Hematopoietic multipotent progenitor cell treated with erythropoietin and hydrocortisone succinate and interleukin-3 and kit ligand, for 4 days (in vitro differentiated cells): ENCODE measurements around the gene CAMK4.
"Not testable (repeated sequence)": the region's sequence is repeated elsewhere in the genome, so short reads cannot be mapped to it uniquely, and the experiment has no call there.

ENCODE experiments used
- DNase-seq: peaks from one replicate; pipeline ENCODE4 v3.0.0-alpha.2; 2015

Gene CAMK4

DNA sequence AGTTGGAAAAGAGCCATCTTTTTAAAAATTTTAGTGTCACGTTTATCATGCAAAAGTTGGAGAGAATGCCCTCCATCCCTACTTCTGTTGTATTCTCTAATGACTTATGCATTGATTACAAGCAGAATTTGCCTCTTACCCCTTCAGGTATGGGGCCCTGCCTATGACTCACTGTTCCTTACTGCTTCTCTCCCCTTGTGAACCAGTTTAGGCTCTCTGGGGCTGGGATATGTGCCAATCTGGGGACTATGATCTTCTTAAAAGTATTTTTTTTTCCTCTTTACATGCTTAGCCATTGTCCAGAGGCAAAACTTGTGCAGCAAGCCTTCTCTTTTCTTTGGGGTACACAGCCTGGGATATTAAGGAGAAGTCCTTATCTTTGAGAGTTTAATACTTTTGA lies 37.4 kb downstream of the CAMK4 start:
- no peak for DNase-seq

DNA sequence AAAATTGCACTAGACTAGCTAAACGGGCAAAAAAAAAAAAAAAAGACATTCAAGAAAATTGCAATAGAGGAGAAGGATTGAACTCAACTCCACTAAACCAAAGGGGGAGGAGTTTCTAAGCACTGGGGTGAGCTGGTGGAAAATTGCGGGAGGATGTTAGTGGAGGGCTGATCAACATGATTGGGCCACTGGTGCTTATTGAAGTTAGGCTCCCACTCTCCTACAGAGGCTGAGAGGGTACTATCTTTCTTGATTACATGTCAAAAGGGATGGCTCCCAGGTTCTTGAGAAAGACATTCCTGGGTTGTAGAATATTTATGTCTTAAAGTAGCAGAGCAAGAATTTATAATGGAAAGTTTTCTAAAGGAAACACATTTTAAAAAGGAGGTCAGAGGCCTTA lies 38.0 kb downstream of the CAMK4 start:
- no peak for DNase-seq

DNA sequence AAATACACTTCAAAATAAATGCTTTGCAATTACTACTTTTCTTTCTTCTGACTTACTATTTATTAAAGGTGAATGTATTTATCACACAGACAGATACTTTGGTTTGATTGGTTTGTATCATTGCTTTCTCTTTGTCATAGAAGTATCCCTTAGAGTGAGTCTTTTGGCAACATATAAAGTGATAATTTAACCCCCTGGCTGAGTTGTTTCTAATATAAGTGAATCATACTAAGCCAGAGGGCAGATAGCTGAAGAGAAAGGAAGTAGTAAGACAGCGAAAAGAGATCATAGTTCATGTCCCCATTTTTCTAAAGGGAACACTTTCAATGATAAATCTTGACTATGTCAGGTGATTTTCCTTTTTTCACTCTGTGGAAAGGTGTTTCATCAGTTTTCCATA lies 38.6 kb downstream of the CAMK4 start:
- no peak for DNase-seq

DNA sequence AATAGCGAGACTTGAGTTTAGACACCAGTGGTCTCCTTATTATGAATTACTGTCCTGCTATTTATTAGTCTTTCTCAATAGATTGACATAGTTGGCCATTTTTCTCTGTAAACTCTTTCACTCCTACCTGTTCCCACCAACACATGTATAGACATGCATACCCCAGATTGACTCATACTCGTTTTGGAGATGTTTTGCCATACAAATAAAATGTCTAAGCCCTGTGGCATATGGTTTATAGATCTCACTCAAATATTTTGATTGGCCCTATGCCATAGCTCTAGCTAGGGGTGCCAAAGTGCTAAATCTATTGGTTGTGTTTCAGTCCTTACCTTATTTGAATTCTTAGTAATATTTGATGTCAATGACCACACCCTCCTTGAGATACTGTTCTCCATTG lies 42.3 kb downstream of the CAMK4 start:
- no peak for DNase-seq

DNA sequence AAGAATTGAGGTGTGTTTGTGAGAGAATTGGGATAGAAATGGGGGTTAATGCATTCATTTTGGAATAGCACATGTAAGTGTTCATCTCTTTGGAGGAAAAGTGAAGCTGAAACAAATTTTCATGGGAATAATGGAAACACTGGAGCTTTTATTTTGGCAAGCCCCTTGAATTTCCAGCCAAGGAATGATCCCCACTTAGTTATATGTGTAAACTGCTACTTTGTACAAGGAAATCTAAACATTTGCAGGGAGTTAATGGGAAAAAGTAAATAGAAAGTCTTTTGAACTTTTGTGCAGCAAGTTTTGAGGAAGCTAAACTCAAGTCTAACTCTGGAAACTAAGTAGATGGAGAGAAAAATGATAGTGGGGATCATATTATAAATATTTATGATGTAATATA lies 44.1 kb downstream of the CAMK4 start:
- no peak for DNase-seq

DNA sequence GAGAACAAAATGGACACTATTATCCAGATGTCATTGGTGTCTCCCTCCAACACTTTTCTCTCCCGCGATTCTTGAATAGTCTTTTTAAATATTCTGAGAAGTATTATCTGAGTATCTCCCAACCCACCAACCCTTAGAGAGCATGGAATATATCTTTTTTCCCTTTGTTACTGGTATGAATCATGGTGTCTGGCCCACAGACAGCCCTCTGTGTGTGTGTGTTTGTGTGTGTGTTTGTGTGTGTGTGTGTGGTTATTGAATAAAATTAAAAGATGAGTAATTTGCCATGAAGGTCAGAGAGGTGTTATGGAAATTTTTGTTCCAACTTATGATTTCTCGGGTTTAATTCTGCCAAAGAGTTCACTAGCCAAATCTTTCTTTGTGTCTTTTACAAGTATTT lies 47.7 kb downstream of the CAMK4 start:
- no peak for DNase-seq

DNA sequence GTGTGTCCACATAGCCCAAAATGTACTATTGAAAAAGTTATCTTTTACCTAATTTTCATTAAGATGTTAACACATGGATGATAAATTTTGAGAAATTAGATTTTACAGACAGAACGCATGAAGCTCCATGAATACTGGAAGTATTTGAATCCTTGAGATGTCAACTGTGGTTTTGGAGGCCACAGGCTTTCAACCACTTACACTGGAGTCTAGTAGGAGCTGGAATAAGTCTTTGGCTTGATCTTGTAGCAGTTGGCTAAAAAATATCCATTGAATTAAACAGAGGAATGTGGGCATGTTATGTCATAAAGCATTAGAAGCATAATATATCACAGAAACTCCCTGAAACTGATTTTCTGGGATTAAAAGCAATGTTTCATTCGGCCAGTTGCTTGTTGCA lies 52.9 kb downstream of the CAMK4 start:
- no peak for DNase-seq

DNA sequence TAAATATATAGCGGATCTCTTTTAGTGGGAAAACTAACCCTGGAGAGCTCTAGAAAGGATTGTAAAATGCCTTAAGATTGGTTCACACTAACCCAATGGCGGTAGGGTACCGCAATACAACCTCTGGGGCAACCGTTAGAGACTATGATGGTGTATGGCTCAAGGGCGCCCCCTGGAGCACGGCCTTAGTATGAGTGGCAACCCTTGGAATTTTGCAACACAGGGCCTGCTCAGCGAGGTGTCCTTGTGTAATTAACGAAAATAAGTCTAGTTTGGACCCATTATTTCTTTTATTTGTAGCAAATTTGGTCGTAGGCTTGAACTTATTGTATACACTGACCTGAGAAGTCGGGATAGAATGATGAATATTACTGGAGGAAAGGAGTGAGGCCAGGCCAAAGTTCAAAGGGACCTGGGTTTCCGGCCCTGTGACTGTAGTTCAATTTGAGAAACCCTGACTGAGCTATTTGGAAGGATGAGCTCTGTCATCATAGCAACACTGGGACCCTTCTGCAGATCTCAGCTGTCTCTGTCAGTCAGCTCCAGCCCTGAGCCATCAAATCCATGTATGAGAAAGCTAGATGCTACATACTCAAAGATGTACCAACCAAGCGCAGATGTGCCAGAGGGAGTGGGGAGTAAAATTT lies 54.8 kb downstream of the CAMK4 start:
- peak; percentile 77 for DNase-seq

DNA sequence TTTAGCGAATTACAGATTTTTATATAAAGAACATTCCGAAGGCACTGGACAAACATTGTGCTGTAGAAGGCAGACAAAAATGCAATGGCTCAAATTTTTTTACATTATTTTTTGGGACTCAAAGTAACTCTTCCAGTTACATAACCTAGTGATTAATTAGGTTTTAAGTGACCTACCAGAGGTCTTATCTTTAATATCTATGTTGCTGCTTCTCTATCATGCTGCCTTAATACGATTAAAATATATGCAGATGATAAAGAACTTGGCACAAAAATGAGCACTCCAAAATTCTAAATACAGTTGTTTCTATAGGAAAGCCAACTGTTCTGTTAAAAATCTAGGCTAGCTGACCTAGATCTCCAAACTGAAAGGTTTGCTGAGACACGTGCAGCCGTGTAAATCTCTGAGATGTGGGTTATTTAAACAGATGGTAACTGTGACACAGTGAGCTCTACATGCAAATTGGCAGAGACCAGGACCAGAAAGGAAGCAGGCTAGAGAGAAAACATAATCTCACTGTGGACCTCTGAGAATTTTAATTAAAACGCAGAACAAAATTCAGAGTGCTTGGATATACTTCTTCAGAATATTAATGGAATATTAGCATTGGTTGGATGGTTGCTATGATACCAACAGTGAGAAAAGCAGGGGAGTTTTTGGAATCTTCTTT lies 56.2 kb downstream of the CAMK4 start:
- no peak for DNase-seq

DNA sequence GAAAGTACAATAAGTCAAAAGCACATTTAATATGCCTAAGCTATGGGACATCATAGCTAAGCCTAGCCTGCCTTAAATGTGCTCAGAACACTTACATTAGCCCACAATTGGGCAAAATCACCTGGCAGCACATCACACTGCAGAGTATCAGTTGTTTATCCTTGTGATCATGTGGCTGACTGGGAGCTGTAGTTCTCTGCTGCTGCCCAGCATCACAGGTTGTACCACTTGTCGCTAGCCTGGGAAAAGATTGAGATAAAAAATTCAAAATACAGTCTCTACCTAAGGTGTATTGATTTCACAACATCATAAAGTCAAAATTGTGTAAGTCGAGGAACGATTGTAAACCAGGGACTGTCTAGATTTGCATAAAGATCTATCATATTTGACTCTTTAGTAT lies 58.6 kb downstream of the CAMK4 start:
- DNase-seq: no peak

DNA sequence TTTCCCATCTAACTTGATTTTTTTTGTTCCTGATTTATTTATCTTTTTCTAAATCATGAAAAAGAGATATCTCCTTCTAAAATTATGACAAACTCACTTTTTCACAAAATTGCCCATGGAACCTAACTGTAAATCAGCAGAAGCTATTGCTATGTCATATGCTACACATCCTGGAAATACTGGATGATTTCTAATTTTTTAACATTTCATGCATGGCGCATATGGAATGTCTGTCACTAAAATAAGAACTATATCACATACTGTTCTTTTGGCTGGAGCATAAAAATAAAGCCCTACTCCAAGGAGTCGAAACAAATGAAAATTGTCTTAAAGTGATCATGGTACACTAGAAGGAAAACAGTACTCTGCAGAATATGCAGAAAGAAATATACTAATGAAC lies 60.6 kb downstream of the CAMK4 start:
- DNase-seq: no peak

DNA sequence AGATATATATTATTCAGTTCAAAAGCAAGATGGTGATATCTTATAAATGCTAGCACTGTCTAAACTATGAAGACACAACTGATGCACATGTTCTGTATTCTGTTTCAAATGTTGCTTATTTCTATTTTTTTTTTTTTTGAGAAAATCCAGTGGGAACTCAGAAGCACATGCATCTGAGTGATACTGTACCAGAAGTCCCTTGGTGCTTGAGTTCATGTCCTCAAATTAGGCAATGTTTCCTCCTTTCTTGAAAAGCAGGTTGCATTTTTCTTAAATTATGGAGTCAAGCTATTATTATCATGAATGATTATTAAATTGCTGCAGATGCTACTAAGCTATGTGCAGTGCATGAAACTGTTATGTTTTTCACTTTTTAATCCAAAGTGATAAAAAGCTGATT lies 70.4 kb downstream of the CAMK4 start:
- no peak for DNase-seq

DNA sequence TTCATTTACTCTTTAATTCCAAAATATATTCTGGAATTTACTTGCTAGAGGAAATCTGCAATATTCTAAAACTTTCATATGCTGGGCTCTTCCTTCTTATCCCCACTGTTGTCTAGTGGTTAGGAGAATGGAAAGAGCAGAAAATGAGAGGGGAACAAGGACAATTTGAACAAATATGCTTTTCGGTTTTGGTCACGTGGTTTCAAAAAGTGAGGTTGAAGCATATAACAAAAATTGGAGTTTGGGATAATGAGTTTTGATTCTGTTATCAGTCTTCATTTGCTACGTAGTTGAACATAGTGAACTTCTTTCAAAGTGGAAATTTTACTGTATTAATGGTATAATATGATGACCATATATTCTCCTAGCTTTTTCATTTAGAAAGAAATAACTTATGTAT lies 71.5 kb downstream of the CAMK4 start:
- no peak for DNase-seq

DNA sequence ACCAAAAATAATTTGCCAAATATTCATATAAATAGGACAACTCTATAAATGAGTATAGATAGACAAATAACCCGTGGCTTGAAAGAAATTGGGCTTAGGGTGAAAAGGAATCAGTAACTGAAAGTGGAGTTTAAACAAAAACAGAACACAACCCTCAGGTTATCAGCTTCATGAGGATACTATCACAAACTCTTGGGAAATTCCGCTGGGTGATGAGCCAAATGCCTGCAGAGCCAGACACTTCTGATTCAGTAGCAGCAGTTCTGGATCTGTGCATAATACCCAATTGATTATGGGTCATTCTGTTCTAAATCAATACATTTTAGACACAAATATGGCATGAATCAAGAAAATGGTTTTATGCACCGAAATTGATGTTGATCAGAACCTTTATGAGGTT lies 72.4 kb downstream of the CAMK4 start:
- DNase-seq: no peak

DNA sequence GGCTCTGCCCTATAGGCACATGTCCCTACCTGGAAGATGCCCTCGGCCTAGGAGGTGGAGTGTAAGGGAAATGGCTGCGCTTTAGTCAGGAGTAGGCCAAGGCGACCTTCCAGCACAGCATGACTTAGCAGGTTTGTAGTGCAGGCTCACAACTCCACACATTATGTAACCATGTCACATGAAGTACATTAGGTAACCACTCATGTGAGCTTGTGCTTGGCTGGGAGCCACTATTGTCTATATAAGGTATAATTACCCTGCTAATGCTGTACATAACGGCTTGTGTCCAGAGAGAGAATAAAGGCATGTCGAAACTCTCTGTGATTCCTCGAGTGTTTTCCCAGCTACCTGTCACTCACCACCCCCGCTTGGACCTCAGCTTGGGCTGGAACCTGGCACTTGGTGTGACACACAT lies 74.9 kb downstream of the CAMK4 start:
- DNase-seq: peak; percentile 3

DNA sequence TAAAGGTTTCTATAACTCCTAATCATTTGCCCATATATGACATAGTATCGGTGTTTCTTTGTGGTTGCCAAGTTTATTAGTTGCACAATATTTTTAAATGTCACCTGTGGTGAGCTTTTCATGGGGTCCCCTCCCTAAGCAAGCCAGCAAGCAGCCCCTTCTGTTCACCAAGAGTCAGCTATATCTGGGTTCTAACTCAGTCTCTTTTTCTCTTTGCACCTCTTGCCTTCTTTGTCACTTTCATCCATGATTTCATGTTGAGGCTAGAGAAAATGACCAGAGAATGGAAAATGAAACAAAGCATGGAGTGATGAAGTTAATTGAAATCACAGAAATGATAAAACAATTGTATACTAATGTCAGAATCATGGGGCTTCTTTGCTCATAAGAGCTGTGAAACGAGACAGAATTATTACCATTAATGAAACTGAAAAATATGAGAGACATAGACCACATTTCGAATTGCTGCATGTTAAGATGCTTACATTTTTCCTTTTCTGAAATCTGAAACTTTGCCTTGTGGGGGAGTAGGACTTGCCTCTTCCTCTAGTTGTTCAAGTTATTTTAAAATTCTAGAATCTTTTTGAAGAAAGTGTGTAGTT lies 75.7 kb downstream of the CAMK4 start:
- DNase-seq: no peak

DNA sequence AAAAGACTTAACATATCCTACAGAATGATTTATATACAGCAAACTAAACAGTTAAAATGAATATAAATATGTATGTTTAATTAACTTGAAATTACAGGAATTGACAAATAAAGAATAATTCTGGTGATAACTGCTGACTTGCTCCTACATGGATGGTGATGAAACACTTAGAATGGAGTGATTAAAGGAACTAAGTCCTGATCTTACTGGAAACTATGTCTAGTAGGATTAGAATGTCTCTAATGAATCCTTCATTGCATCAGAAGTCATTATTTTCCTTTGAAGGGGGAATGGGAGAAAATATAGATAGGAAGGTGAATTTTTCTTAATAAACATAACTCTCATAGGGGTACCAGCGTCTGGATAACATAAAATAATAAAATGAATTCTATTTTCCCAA lies 77.1 kb downstream of the CAMK4 start:
- DNase-seq: no peak

DNA sequence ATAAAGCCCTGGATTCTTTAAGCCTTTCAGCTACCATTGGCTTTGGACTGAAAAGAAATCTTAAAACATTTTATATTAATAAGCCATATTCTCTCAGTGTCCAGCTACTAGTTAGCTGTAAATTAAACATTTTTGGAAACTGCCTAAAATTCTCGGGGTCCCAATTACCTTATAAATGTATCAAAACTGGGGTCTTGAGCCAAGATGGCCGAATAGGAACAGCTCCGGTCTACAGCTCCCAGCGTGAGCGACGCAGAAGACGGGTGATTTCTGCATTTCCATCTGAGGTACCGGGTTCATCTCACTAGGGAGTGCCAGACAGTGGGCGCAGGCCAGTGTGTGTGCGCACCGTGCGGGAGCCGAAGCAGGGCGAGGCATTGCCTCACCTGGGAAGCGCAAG lies 77.9 kb downstream of the CAMK4 start:
- DNase-seq: not testable (repeated sequence)

DNA sequence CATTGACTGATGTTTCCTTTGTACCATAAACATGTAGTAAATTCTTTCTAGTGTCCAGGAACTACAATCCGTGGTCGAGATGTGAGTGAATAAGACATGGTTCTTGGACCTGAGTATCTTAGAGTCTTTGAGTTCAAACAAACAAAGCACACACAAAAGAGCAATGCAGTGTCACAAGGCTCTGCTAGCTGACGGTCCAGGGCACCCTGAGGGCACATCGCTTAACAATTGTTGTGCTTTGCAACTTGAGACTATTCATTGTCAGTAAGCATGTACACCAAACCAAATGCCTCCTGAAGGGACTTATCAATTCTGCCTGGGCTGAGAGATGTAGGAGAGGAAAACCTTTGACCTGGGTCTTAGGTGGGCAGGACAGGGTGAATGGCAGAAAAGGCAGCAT lies 84.8 kb downstream of the CAMK4 start:
- no peak for DNase-seq

DNA sequence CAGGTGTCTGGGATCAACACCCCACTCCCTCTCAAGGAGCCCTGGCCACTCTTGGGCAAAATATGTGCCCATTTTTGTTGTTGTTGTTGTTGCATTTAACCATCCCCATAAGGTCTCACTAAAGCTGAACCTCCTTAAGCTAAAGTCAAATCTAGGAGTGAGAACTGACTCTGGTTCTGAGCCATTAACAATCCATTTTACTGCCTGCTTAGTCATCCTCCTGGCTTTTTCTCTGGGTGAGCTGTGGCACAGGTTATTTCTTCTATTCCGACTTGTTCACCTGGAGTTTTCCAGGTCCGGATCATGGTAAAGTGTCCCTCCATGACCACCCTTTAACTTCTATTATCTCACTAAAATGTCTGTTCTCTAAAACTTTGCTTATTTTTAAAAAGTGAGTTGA lies 85.2 kb downstream of the CAMK4 start:
- DNase-seq: no peak

DNA sequence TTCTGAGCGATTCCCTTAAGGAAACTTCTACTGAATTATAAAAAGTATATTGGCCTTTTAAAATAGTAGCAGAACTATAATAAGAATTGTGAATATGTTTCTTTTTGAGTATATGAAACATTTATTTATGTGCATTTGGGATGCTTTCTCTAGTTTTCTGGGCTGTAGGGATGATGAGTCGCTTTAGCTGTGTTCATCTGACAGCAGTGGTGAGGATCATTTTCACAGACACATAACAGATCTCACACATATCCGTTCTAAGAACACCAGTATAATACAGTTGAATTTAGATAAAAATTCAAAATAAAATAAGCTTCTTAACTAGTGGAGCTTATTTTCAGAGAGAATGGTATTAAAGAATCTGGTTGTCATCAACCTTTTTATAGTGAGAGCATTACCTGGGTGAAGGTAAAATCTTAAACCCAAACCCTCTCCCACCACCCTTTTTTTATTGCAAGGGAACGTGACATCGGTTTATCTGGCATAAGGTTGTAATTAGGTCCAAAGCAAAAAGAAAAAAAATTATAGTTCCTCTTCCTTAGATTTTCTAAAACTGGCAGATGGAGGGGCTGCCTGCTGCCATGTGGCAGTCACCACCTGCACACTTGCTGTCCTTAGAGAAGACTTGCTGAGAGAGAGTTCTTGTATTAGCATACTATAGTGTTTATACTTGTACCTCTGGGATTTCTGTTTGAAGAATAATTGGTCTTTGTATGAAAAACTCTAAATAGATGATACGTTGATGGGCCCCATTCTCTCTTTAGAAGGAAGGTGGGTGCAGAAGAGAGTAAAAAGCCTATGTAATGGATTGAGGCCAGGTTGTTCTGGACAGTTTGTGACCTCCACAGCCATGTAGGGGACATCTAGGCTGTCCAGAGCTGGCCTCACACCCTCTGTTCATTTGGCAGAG lies 86.8 kb downstream of the CAMK4 start:
- DNase-seq: no peak

DNA sequence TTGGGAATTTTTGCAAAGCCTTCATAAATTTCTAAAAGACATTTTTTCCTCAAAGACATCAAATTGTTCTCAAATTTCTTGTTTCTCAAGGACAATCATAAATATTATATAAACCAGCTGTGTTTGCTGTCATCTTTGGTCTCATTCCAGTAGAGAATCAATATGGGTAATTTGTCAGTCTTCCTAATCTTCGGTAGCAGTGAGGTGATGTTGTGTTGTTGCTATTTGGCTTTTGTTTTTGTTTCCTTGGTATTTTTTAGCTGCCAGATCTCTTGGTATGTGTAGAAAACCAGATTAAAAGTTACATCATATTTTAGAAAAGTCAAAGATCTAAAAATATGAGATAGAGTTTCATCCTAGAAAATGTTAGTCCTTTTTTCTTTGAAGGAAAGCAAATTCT lies 87.5 kb downstream of the CAMK4 start:
- DNase-seq: no peak

DNA sequence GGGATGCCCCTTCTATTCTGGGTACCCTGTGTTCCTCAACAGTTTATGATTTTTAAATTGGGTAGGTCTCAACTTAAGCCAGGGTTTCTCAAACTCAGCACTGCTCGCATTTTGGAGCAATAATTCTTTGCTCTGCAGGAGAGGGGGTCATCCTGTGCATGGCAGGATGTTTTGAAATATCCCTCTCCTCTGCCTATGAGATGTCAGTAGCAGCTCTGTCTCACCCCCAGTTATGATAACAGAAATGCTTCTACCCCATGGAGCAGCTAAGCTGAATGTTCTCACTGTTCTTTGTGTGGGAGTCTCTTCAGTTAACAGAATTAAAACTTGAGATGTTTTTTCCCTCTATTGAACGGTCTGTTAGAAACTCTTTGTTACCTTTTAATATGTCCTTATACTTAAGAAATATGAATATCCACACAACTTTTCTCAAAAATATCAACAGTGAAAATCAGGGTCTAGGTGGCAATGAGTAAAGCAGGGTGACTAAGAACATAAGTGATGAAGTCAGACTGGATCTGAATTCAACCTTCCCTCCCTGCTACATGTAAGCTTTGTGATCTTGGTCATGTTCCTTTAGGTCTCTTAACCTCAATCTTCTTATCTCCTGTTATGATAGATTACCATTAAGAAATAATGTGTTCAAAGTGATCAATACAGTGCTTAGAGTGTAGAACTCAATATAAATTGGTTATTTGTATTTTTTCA lies 89.0 kb downstream of the CAMK4 start:
- DNase-seq: no peak
